Spleen (tissue), 7 donors: ENCODE measurements around the gene EML3.

Experiments used
- POLR2A ChIP-seq, 3 donors: fragments of 450-650 bp; IDR thresholded peaks; one replicate each; pipeline ENCODE4 v1.5.1; 2017; ENCODE audit warnings: antibody characterized with exemption in 3 of 3, mild to moderate bottlenecking in 1 of 3
- TF ChIP-seq, protein P1 (sequence below), 11 experiments: fragments of 200-600 bp in 7 of 11; fragments of 450-650 bp in 4 of 11; sonication (generic) in 4 of 11; IDR thresholded peaks in 8 of 11; conservative IDR thresholded peaks in 3 of 11; 1 replicate in 7 of 11; 2 replicates in 4 of 11; pipeline versions ENCODE4 v1.4.0 to v1.8.0; 2016 to 2021; ENCODE audit warnings: antibody characterized with exemption in 11 of 11, inconsistent platforms in 4 of 11, mild to moderate bottlenecking in 1 of 11
- donor health status: DM: no; HTN: no; CAD: no; lungs with moderate emphysema.
- donor health status: DM: no; HTN: no; CAD: no.
- donor health status: DM: no; HTN: no; CAD: no.

DNA sequence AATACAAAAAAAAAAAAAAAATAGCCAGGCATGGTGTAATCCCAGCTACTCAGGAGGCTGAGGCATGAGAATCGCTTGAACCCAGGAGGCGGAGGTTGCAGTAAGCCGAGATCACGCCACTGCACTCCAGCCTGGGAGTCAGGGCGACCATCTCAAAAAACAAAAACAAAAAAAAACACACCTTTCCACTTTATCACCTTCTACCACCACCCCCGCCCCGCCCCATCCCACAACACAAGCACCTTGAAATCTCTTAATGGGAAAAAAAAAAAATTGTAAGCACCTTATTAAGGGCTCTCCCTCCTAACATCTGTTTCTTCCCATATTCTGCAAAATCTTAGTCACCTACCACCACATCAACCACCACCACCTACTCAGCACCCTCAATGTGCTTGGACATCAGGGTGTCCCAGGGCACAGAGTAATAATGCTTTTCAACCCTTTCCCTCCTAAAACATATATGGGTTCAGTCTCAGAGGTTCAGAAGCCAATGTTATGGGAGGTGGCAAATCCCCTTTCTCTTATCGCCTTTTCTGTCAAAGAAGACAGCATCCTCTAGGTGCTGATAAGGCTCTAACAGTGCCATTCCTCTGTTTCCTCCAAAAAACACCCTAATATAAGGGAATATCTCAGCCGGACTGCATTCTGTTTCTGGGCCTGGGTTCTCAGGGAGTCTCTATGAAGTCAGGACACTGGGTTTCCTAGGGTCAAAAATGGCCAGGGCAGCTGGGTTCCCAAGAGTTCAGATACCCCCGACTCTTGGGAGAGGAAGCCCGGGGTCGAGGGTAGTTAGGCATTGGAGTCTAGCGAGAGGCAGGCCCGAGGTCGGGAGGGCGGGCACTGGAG is 39.8 kb upstream of the EML3 start:
- TF ChIP-seq, protein P1, sequence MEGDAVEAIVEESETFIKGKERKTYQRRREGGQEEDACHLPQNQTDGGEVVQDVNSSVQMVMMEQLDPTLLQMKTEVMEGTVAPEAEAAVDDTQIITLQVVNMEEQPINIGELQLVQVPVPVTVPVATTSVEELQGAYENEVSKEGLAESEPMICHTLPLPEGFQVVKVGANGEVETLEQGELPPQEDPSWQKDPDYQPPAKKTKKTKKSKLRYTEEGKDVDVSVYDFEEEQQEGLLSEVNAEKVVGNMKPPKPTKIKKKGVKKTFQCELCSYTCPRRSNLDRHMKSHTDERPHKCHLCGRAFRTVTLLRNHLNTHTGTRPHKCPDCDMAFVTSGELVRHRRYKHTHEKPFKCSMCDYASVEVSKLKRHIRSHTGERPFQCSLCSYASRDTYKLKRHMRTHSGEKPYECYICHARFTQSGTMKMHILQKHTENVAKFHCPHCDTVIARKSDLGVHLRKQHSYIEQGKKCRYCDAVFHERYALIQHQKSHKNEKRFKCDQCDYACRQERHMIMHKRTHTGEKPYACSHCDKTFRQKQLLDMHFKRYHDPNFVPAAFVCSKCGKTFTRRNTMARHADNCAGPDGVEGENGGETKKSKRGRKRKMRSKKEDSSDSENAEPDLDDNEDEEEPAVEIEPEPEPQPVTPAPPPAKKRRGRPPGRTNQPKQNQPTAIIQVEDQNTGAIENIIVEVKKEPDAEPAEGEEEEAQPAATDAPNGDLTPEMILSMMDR (IDR thresholded peaks at IDR 0.05 in 8 of 11, conservative IDR thresholded peaks at IDR 0.05 in 3 of 11): no peak
- TF ChIP-seq POLR2A (IDR thresholded peaks at IDR 0.05): no peak
